Breast epithelium (tissue), 4 donors: ENCODE data around the gene CST3. TPM values are rescaled to one million over a fixed set of nuclear protein-coding genes. Genes with fewer than 3 reads are reported as not detected.

Experiments used
- DNase-seq, 2 donors: peaks; one replicate each; pipeline ENCODE4 v3.0.0-alpha.2; 2019; ENCODE audit warnings: low spot score in 2 of 2
- H3K27ac ChIP-seq, 2 donors: fragments of 200-600 bp; sonication (generic) in 1 of 2; one replicate each; pipeline ENCODE4 v1.5.1; 2016 to 2019; ENCODE audit warnings: mild to moderate bottlenecking in 1 of 2
- H3K27me3 ChIP-seq, 2 donors: fragments of 200-600 bp; sonication (generic) in 1 of 2; one replicate each; pipeline versions ENCODE4 v1.5.1 to v1.6.0; 2017 to 2019; ENCODE audit warnings: control low read depth in 1 of 2, mild to moderate bottlenecking in 1 of 2
- H3K36me3 ChIP-seq: fragments of 200-600 bp; one replicate; pipeline ENCODE4 v1.5.1; 2019
- H3K4me1 ChIP-seq, 2 donors: fragments of 200-600 bp; sonication (generic); one replicate each; pipeline ENCODE4 v1.5.1; 2016 to 2019; ENCODE audit warnings: control low read depth in 1 of 2
- H3K4me3 ChIP-seq, 3 donors: fragments of 200-600 bp; sonication (generic); 1 replicate in 2 of 3; 2 replicates in 1 of 3; pipeline ENCODE4 v1.5.1; 2016 to 2019; ENCODE audit warnings: mild to moderate bottlenecking in 3 of 3, moderate library complexity in 2 of 3
- H3K9me3 ChIP-seq, 2 donors: fragments of 200-600 bp; sonication (generic) in 1 of 2; one replicate each; pipeline ENCODE4 v1.5.1; 2016 to 2019; ENCODE audit warnings: control low read depth in 1 of 2
- POLR2A ChIP-seq: fragments of 450-650 bp; IDR thresholded peaks from one replicate; pipeline ENCODE4 v1.6.1; 2016; ENCODE audit warnings: antibody characterized with exemption, mild to moderate bottlenecking, moderate library complexity
- POLR2AphosphoS5 ChIP-seq, 3 donors: sonication (generic); formaldehyde crosslinking; IDR thresholded peaks; one replicate each; pipeline ENCODE4 v1.6.1; 2017; ENCODE audit warnings: antibody characterized with exemption in 3 of 3
- intact Hi-C: fragments of 100-400 bp; cut with DNase I; formaldehyde crosslinking; loops from one replicate; pipeline ENCODE4 v1.15.1; 2023; ENCODE audit warnings: low total_unique reads
- total RNA-seq, 3 donors: library from RNA; depleted of rRNA; stranded (reverse); fragments of >200 nt; gene quantifications; one replicate each; pipeline ENCODE4 v1.1.0, GENCODE V29; 2016
- TF ChIP-seq, protein P1 (sequence below), 3 donors: fragments of 450-650 bp; IDR thresholded peaks; one replicate each; pipeline ENCODE4 v1.5.1; 2016 to 2017; ENCODE audit warnings: antibody characterized with exemption in 3 of 3, mild to moderate bottlenecking in 3 of 3, moderate library complexity in 3 of 3

Gene CST3
- total RNA-seq, 3 donors from 2014 or later: 498 to 1,982 (median 699) TPM

GRCh38 chr20:23671479-23671878, 33.7 kb upstream of the CST3 start:
- H3K36me3 ChIP-seq: no peaks in the 10 kb centered on the region
- H3K4me3 ChIP-seq: no peak overlapping the region
- H3K9me3 ChIP-seq: no peaks in the 10 kb centered on the region
- intact Hi-C loops: no loop called here
- DNase-seq: no peak
- no peak overlapping the region for H3K27ac ChIP-seq
- no peaks in the 10 kb centered on the region for H3K4me1 ChIP-seq
- TF ChIP-seq, protein P1, sequence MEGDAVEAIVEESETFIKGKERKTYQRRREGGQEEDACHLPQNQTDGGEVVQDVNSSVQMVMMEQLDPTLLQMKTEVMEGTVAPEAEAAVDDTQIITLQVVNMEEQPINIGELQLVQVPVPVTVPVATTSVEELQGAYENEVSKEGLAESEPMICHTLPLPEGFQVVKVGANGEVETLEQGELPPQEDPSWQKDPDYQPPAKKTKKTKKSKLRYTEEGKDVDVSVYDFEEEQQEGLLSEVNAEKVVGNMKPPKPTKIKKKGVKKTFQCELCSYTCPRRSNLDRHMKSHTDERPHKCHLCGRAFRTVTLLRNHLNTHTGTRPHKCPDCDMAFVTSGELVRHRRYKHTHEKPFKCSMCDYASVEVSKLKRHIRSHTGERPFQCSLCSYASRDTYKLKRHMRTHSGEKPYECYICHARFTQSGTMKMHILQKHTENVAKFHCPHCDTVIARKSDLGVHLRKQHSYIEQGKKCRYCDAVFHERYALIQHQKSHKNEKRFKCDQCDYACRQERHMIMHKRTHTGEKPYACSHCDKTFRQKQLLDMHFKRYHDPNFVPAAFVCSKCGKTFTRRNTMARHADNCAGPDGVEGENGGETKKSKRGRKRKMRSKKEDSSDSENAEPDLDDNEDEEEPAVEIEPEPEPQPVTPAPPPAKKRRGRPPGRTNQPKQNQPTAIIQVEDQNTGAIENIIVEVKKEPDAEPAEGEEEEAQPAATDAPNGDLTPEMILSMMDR (IDR thresholded peaks at IDR 0.05): no peak
- TF ChIP-seq POLR2A: no peak
- TF ChIP-seq POLR2AphosphoS5 (IDR thresholded peaks at IDR 0.05): no peak
- no peaks in the 10 kb centered on the region for H3K27me3 ChIP-seq

- intact Hi-C loops: no loop called here
- Histone ChIP-seq H3K4me3 (no peak overlapping the region), H3K9me3 (no peaks in the 10 kb centered on the region), H3K4me1 (no peaks in the 10 kb centered on the region), H3K27ac (no peak overlapping the region), H3K36me3 (no peaks in the 10 kb centered on the region), H3K27me3 (no peaks in the 10 kb centered on the region)
- no peak for DNase-seq
- no peak for TF ChIP-seq POLR2A
- TF ChIP-seq, protein P1 (IDR thresholded peaks at IDR 0.05): no peak
- TF ChIP-seq POLR2AphosphoS5 (IDR thresholded peaks at IDR 0.05): no peak
Measured at GRCh38 chr20:23670361-23670760, 32.6 kb upstream of the CST3 start.

- no peak for DNase-seq
- H3K36me3 ChIP-seq: no peaks in the 10 kb centered on the region
- no peaks in the 10 kb centered on the region for H3K27me3 ChIP-seq
- TF ChIP-seq POLR2A (no peak), POLR2AphosphoS5 (IDR thresholded peaks at IDR 0.05) (no peak)
- no peak overlapping the region for H3K27ac ChIP-seq
- intact Hi-C loops: no loop called here
- no peaks in the 10 kb centered on the region for H3K9me3 ChIP-seq
- no peaks in the 10 kb centered on the region for H3K4me1 ChIP-seq
- H3K4me3 ChIP-seq: no peak overlapping the region
Measured at GRCh38 chr20:23669866-23670265, 32.1 kb upstream of the CST3 start.

GRCh38 chr20:23669327-23669726, 31.6 kb upstream of the CST3 start:
- H3K27ac ChIP-seq: no peak overlapping the region
- no peaks in the 10 kb centered on the region for H3K9me3 ChIP-seq
- no peak for DNase-seq
- intact Hi-C loops: no loop called here
- H3K36me3 ChIP-seq: no peaks in the 10 kb centered on the region
- no peak overlapping the region for H3K4me3 ChIP-seq
- no peaks in the 10 kb centered on the region for H3K4me1 ChIP-seq
- H3K27me3 ChIP-seq: no peaks in the 10 kb centered on the region
- TF ChIP-seq POLR2AphosphoS5 (IDR thresholded peaks at IDR 0.05) (no peak), POLR2A (no peak)
- TF ChIP-seq, protein P1 (IDR thresholded peaks at IDR 0.05): no peak

DNA sequence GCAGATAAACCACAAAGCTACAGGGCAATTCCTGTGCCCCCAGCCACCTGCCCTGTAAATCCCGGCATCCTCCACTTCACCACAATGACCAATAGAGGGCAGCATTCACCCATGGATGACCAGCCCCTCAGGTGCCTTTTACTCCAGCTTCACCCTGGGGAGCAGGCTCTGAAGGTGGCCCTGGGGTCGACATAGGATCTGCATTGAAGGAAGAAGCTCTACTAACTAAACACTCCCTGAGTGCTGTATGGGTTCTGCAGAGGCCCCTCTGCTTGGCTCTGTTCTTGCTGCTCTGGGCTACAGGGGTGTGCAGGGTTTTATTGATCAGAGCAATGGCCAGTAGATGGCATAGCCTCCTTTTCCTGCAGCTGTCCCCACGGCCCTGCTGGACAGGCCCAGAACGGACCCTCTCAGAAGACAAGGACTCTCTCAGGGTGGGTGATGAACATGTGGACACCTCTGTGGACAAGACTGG, 30.8 kb upstream of the CST3 start:
- H3K4me3 ChIP-seq: no peak overlapping the region
- no peaks in the 10 kb centered on the region for H3K36me3 ChIP-seq
- intact Hi-C loops: no loop called here
- H3K9me3 ChIP-seq: no peaks in the 10 kb centered on the region
- TF ChIP-seq POLR2A: no peak
- TF ChIP-seq, protein P1 (IDR thresholded peaks at IDR 0.05): peak; percentile 54 to 77 (median 59)
- no peaks in the 10 kb centered on the region for H3K27me3 ChIP-seq
- H3K4me1 ChIP-seq: no peaks in the 10 kb centered on the region
- H3K27ac ChIP-seq: no peak overlapping the region
- no peak for DNase-seq

- intact Hi-C loops: no loop called here
- no peak for DNase-seq
- Histone ChIP-seq H3K27ac (no peak overlapping the region), H3K9me3 (no peaks in the 10 kb centered on the region), H3K4me3 (no peak overlapping the region), H3K27me3 (no peaks in the 10 kb centered on the region), H3K36me3 (no peaks in the 10 kb centered on the region), H3K4me1 (no peaks in the 10 kb centered on the region)
- TF ChIP-seq POLR2AphosphoS5 (IDR thresholded peaks at IDR 0.05) (no peak), POLR2A (no peak)
- TF ChIP-seq, protein P1 (IDR thresholded peaks at IDR 0.05): no peak
Measured at GRCh38 chr20:23667666-23668065, 29.9 kb upstream of the CST3 start.
